ENCODE results near the gene METTL13. TPM values are rescaled to one million over a fixed set of nuclear protein-coding genes. Genes with fewer than 3 reads are reported as not detected.

Gene METTL13, protein sequence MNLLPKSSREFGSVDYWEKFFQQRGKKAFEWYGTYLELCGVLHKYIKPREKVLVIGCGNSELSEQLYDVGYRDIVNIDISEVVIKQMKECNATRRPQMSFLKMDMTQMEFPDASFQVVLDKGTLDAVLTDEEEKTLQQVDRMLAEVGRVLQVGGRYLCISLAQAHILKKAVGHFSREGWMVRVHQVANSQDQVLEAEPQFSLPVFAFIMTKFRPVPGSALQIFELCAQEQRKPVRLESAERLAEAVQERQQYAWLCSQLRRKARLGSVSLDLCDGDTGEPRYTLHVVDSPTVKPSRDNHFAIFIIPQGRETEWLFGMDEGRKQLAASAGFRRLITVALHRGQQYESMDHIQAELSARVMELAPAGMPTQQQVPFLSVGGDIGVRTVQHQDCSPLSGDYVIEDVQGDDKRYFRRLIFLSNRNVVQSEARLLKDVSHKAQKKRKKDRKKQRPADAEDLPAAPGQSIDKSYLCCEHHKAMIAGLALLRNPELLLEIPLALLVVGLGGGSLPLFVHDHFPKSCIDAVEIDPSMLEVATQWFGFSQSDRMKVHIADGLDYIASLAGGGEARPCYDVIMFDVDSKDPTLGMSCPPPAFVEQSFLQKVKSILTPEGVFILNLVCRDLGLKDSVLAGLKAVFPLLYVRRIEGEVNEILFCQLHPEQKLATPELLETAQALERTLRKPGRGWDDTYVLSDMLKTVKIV
- 10 to 100 TPM; 19.2 to 38.0 (median 28.3) TPM for total RNA-seq

DNA sequence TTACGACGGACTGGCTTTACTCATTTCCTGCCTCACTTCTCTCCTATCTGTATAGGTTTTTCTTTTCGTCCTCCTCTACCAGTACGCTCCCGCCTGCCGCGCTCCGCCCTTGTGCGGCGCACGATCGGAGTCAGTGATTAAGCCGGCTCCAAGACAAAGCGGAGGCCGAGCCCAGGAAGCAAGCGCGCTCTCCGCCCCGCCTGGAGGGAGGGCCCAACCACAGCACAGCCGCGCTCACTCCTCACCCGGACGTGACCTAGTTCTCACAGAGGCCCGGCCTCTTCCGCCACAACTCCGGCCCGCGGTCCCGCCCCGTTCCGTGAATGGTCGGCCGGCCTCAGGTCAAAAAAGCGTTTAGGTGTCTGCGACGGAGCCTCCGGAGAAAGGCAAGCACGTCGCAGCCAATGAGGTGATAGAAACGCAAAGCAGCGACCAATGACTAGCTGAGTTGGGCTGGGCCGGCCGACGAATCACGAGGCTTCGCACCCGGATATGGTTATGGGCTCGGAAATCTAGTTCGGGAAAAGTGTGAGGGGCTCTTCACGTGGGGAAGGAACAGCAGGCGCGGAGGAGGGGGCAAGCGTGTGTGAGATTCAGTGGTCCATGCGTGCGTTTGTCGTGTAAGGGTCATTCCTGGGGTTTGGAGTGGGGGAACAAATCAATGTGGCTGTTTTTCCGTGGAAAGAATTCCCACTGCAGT is at the start of gene METTL13:
METTL13 (plus strand) TSS at position 485 of the 700 bp plus-strand sequence. CDS start 308 bp downstream, outside the sequence.
- H3K36me3 ChIP-seq = peaks cover 0 to 27% (median 0%) of the 10 kb centered on the region in 3 donors
- no peaks in the 10 kb centered on the region for H3K9me3 ChIP-seq
- DNase-seq = peak; percentile 98 to 99 (median 99)
- no peaks in the 10 kb centered on the region for H3K27me3 ChIP-seq
- H3K4me3 ChIP-seq = peak within 1 kb of the TSS; percentile 54 to 82 (median 76)
- peaks cover 0 to 25% (median 0%) of the 10 kb centered on the region in 4 donors for H3K4me1 ChIP-seq
- peak; percentile 85 to 98 for TF ChIP-seq POLR2A (IDR thresholded peaks at IDR 0.05)
- TF ChIP-seq, protein P1, sequence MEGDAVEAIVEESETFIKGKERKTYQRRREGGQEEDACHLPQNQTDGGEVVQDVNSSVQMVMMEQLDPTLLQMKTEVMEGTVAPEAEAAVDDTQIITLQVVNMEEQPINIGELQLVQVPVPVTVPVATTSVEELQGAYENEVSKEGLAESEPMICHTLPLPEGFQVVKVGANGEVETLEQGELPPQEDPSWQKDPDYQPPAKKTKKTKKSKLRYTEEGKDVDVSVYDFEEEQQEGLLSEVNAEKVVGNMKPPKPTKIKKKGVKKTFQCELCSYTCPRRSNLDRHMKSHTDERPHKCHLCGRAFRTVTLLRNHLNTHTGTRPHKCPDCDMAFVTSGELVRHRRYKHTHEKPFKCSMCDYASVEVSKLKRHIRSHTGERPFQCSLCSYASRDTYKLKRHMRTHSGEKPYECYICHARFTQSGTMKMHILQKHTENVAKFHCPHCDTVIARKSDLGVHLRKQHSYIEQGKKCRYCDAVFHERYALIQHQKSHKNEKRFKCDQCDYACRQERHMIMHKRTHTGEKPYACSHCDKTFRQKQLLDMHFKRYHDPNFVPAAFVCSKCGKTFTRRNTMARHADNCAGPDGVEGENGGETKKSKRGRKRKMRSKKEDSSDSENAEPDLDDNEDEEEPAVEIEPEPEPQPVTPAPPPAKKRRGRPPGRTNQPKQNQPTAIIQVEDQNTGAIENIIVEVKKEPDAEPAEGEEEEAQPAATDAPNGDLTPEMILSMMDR (IDR thresholded peaks at IDR 0.05) = peak in 1 of 6 experiments; percentile 29
- peak within 1 kb of the TSS; percentile 84 to 86 (median 85) for H3K27ac ChIP-seq

DNA sequence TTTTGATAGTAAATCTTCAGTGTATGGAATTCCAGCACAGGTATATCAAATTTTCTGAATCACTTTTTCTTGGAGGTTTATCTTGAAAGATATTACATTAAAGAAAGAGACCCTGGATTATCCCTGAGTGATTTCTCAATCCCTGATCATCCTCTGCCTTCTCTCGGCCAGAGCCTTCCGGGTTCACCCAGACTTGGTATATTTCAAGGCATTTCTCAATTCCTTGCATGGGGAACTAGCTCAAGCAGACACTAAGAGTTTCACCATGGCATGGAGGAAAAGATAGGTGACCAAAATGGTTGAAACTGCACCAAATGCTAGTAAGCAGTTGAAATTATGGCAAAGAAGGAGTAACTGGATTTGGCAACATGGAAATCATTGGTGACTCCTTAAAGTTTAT is 45.3 kb upstream of the METTL13 start:
- Histone ChIP-seq H3K27ac (no peak overlapping the region), H3K4me1 (peaks cover 0 to 9% (median 0%) of the 10 kb centered on the region in 4 donors), H3K4me3 (no peak overlapping the region), H3K27me3 (no peaks in the 10 kb centered on the region), H3K36me3 (peaks cover 0 to 26% (median 0%) of the 10 kb centered on the region in 3 donors), H3K9me3 (no peaks in the 10 kb centered on the region)
- DNase-seq = no peak
- TF ChIP-seq POLR2A (IDR thresholded peaks at IDR 0.05) = no peak
- TF ChIP-seq, protein P1 (IDR thresholded peaks at IDR 0.05) = no peak

DNA sequence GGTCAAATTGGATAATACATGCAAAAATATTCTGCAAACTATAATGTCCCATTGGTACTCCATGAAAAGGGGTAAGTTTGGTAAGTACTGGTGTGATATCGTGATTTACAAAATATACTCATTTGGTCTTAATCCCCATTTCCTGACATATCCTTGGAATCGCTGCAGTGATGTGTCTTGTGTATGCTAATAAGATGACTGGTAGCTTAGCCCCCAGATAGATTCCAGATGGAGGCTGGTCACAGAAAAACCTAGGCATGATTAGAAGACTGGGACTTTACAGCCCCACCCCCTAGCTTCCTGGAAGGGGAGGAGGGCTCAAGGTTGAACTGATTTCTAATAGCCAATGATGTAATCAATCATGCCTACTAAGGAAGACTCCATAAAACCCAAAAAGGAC is 42.5 kb upstream of the METTL13 start:
- Histone ChIP-seq H3K4me1 (peaks cover 0 to 17% (median 0%) of the 10 kb centered on the region in 4 donors), H3K36me3 (peaks cover 0 to 26% (median 0%) of the 10 kb centered on the region in 3 donors), H3K27ac (no peak overlapping the region), H3K27me3 (no peaks in the 10 kb centered on the region), H3K9me3 (no peaks in the 10 kb centered on the region), H3K4me3 (no peak overlapping the region)
- no peak for DNase-seq
- TF ChIP-seq, protein P1 (IDR thresholded peaks at IDR 0.05) = no peak
- TF ChIP-seq POLR2A (IDR thresholded peaks at IDR 0.05) = no peak

DNA sequence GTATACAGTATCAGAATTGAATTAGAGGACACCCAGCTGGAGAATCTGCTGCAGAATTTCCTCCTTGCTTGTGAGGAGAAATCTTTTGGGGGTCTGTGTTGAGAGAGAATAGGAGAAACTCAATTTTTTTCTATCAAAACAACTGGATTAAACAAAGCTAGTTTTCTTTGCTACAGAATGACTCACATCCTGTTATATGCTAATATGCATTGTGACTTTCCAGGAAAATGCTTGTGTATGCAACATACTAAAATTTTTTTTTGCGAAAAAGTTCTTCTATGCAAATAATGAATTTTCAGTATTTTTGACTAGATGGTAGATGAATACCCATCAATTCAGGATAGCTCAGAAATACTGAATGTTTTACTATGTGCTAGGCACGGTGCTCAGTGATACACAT is 41.8 kb upstream of the METTL13 start:
- TF ChIP-seq POLR2A (IDR thresholded peaks at IDR 0.05) = no peak
- TF ChIP-seq, protein P1 (IDR thresholded peaks at IDR 0.05) = no peak
- Histone ChIP-seq H3K4me3 (no peak overlapping the region), H3K27ac (no peak overlapping the region), H3K36me3 (peaks cover 0 to 26% (median 0%) of the 10 kb centered on the region in 3 donors), H3K4me1 (peaks cover 0 to 17% (median 0%) of the 10 kb centered on the region in 4 donors), H3K27me3 (no peaks in the 10 kb centered on the region), H3K9me3 (no peaks in the 10 kb centered on the region)
- DNase-seq = no peak

DNA sequence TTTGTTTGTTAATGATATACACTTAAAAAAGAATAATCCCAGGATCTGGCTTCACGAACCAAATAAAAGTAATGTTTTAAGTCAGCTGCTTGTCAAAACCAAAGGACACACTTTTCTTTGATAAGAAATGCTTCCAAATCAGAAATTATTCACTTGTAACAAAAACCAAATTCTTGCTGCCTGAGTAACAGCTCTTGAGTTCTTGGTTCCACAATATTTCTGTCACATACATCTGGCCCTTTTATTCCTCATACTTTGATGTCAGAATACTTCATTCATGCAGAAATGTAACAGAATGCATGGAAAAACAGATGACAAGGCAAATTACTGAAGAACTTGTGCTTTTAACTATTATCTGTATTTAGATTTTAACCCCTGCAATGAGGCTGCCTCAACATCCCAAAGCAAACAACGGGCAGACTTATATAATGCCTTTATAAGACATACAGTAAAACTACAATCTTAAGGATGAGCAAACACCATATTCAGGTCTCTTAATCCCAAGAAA is 41.0 kb upstream of the METTL13 start:
- H3K4me3 ChIP-seq = peak overlapping the region in 2 of 4 donors; percentile 76 to 81

More for the DNA sequence above, 41.0 kb upstream of the METTL13 start:
- peaks cover 0 to 17% (median 0%) of the 10 kb centered on the region in 4 donors for H3K4me1 ChIP-seq
- H3K36me3 ChIP-seq = peaks cover 0 to 26% (median 0%) of the 10 kb centered on the region in 3 donors
- H3K27me3 ChIP-seq = no peaks in the 10 kb centered on the region
- H3K27ac ChIP-seq = no peak overlapping the region
- TF ChIP-seq, protein P1 (IDR thresholded peaks at IDR 0.05) = no peak
- no peak for TF ChIP-seq POLR2A (IDR thresholded peaks at IDR 0.05)
- DNase-seq = no peak
- H3K9me3 ChIP-seq = no peaks in the 10 kb centered on the region

Measured in Peyer's patch (tissue), 4 donors.